Measurements from ENCODE around the gene FAM89A. TPM values are rescaled to one million over a fixed set of nuclear protein-coding genes. Genes with fewer than 3 reads are reported as not detected.

FAM89A gene
- total and polyA plus RNA-seq, 9 donors: 7.0 to 18.0 (median 9.6) TPM

GRCh38 chr1:231001892-231002291 lies 38.2 kb downstream of the FAM89A start:
- Histone ChIP-seq H3K9me3 (no peaks in the 10 kb centered on the region), H3K4me3 (no peak overlapping the region), H3K36me3 (peaks cover 3% of the 10 kb centered on the region), H3K4me1 (ENCODE audit: insufficient read depth) (no peaks in the 10 kb centered on the region), H3K27ac (no peak overlapping the region), H3K27me3 (no peaks in the 10 kb centered on the region)
- TF ChIP-seq POLR2A (IDR thresholded peaks at IDR 0.05) (no peak), EP300 (IDR thresholded peaks at IDR 0.05) (no peak), CTCF (IDR thresholded peaks at IDR 0.05) (no peak)
- no peak for DNase-seq
- intact Hi-C loops (cut with DNase I): no loop called here

- no peaks in the 10 kb centered on the region for H3K9me3 ChIP-seq
- DNase-seq: no peak
- H3K36me3 ChIP-seq: peaks cover 3% of the 10 kb centered on the region
- intact Hi-C loops (cut with DNase I): no loop called here
- TF ChIP-seq CTCF (IDR thresholded peaks at IDR 0.05): no peak
- TF ChIP-seq EP300 (IDR thresholded peaks at IDR 0.05): no peak
- TF ChIP-seq POLR2A (IDR thresholded peaks at IDR 0.05): no peak
- 97 to 100% (median 98%) methylated on average over 1 of the region's 1 CpG for WGBS, 3 donors
- H3K27me3 ChIP-seq: no peaks in the 10 kb centered on the region
- no peak overlapping the region for H3K27ac ChIP-seq
- H3K4me3 ChIP-seq: no peak overlapping the region
- no peaks in the 10 kb centered on the region for H3K4me1 ChIP-seq (ENCODE audit: insufficient read depth)
Measured at GRCh38 chr1:231000639-231001038, 39.4 kb downstream of the FAM89A start.

- no peak overlapping the region for H3K4me3 ChIP-seq
- H3K27me3 ChIP-seq: no peaks in the 10 kb centered on the region
- H3K4me1 ChIP-seq (ENCODE audit: insufficient read depth): no peaks in the 10 kb centered on the region
- H3K27ac ChIP-seq: no peak overlapping the region
- intact Hi-C loops (cut with DNase I): no loop called here
- 86 to 90% (median 89%) methylated on average over 4 of the region's 4 CpGs for WGBS, 3 donors
- DNase-seq: no peak
- TF ChIP-seq POLR2A (IDR thresholded peaks at IDR 0.05): no peak
- H3K36me3 ChIP-seq: peaks cover 3% of the 10 kb centered on the region
- no peaks in the 10 kb centered on the region for H3K9me3 ChIP-seq
Measured at GRCh38 chr1:231000201-231000600, 39.9 kb downstream of the FAM89A start.

- Histone ChIP-seq H3K9me3 (no peaks in the 10 kb centered on the region), H3K27me3 (no peaks in the 10 kb centered on the region), H3K4me3 (no peak overlapping the region), H3K27ac (no peak overlapping the region), H3K36me3 (peaks cover 1% of the 10 kb centered on the region), H3K4me1 (ENCODE audit: insufficient read depth) (no peaks in the 10 kb centered on the region)
- WGBS, 3 donors: 86 to 96% (median 96%) methylated on average over 1 of the region's 1 CpG
- intact Hi-C loops (cut with DNase I): no loop called here
- no peak for DNase-seq
- TF ChIP-seq EP300 (IDR thresholded peaks at IDR 0.05): no peak
- TF ChIP-seq POLR2A (IDR thresholded peaks at IDR 0.05): no peak
- TF ChIP-seq CTCF (IDR thresholded peaks at IDR 0.05): no peak
Measured at GRCh38 chr1:230994860-230995259, 45.2 kb downstream of the FAM89A start.

GRCh38 chr1:230992100-230992774 lies 47.8 kb downstream of the FAM89A start:
- no peaks in the 10 kb centered on the region for H3K9me3 ChIP-seq
- no peaks in the 10 kb centered on the region for H3K36me3 ChIP-seq
- no peak for DNase-seq
- no peaks in the 10 kb centered on the region for H3K4me1 ChIP-seq (ENCODE audit: insufficient read depth)
- H3K27ac ChIP-seq: no peak overlapping the region
- intact Hi-C loops (cut with DNase I): no loop called here
- TF ChIP-seq POLR2A (IDR thresholded peaks at IDR 0.05): no peak
- TF ChIP-seq CTCF (IDR thresholded peaks at IDR 0.05): no peak
- no peaks in the 10 kb centered on the region for H3K27me3 ChIP-seq
- WGBS, 3 donors: 80 to 86% (median 80%) methylated on average over 7 of the region's 7 CpGs
- H3K4me3 ChIP-seq: no peak overlapping the region

Measured in ovary (tissue), 9 donors.